Dendritic cell treated with granulocyte-macrophage colony-stimulating factor and Interleukin-4, amounts not matched to agents 40 ng/mL and 50 ng/mL, for 4 days (primary cell): ENCODE data around the gene DNAJC30.

Experiments
- H3K27ac Mint-ChIP-seq: one replicate; pipeline ENCODE4 v1.8.0; 2022; ENCODE audit warnings: mild to moderate bottlenecking, mixed read lengths
- H3K27me3 Mint-ChIP-seq: one replicate; pipeline ENCODE4 v1.8.0; 2022; ENCODE audit warnings: mild to moderate bottlenecking, mixed read lengths
- H3K36me3 Mint-ChIP-seq: one replicate; pipeline ENCODE4 v1.8.0; 2022; ENCODE audit warnings: low read depth, mixed read lengths
- H3K4me1 Mint-ChIP-seq: one replicate; pipeline ENCODE4 v1.8.0; 2022; ENCODE audit warnings: low read depth, mixed read lengths
- H3K4me3 Mint-ChIP-seq: one replicate; pipeline ENCODE4 v1.8.0; 2022; ENCODE audit warnings: mild to moderate bottlenecking, moderate library complexity, mixed read lengths
- H3K9me3 Mint-ChIP-seq: one replicate; pipeline ENCODE4 v1.8.0; 2022; ENCODE audit warnings: mixed read lengths
- intact Hi-C: fragments of 100-400 bp; cut with micrococcal nuclease; formaldehyde crosslinking; loops from one replicate; pipeline ENCODE4 v1.15.0; 2022

DNAJC30 gene

GRCh38 chr7:73703757-73704639 lies 20.7 kb upstream of the DNAJC30 start:
- Mint-ChIP-seq H3K27ac (no peak overlapping the region), H3K9me3 (no peaks in the 10 kb centered on the region), H3K4me1 (peaks cover 31% of the 10 kb centered on the region), H3K4me3 (peak overlapping the region; percentile 60), H3K36me3 (peaks cover 24% of the 10 kb centered on the region), H3K27me3 (peaks cover 71% of the 10 kb centered on the region)
- intact Hi-C loops, result no loop called here

- Mint-ChIP-seq H3K27me3 (peaks cover 64% of the 10 kb centered on the region), H3K27ac (no peak overlapping the region), H3K9me3 (no peaks in the 10 kb centered on the region), H3K4me3 (no peak overlapping the region), H3K36me3 (peaks cover 32% of the 10 kb centered on the region), H3K4me1 (peaks cover 31% of the 10 kb centered on the region)
- intact Hi-C loops, result no loop called here
Measured at GRCh38 chr7:73703225-73703624, 20.0 kb upstream of the DNAJC30 start.

GRCh38 chr7:73702665-73703064 lies 19.4 kb upstream of the DNAJC30 start:
- Mint-ChIP-seq H3K36me3 (peaks cover 38% of the 10 kb centered on the region), H3K4me3 (no peak overlapping the region), H3K27ac (no peak overlapping the region), H3K27me3 (peaks cover 61% of the 10 kb centered on the region), H3K4me1 (peaks cover 31% of the 10 kb centered on the region), H3K9me3 (no peaks in the 10 kb centered on the region)
- intact Hi-C loops, result no loop called here

- peaks cover 57% of the 10 kb centered on the region for H3K27me3 Mint-ChIP-seq
- intact Hi-C loops, result no loop called here
- H3K36me3 Mint-ChIP-seq, result peaks cover 42% of the 10 kb centered on the region
- peaks cover 29% of the 10 kb centered on the region for H3K4me1 Mint-ChIP-seq
- H3K4me3 Mint-ChIP-seq, result no peak overlapping the region
- no peak overlapping the region for H3K27ac Mint-ChIP-seq
- no peaks in the 10 kb centered on the region for H3K9me3 Mint-ChIP-seq
Measured at GRCh38 chr7:73702226-73702625, 19.0 kb upstream of the DNAJC30 start.

GRCh38 chr7:73701357-73701995 lies 18.2 kb upstream of the DNAJC30 start:
- no peak overlapping the region for H3K27ac Mint-ChIP-seq
- no peak overlapping the region for H3K4me3 Mint-ChIP-seq
- no peaks in the 10 kb centered on the region for H3K9me3 Mint-ChIP-seq
- intact Hi-C loops, result no loop called here
- peaks cover 50% of the 10 kb centered on the region for H3K36me3 Mint-ChIP-seq
- H3K27me3 Mint-ChIP-seq, result peaks cover 49% of the 10 kb centered on the region
- peaks cover 22% of the 10 kb centered on the region for H3K4me1 Mint-ChIP-seq

- H3K4me3 Mint-ChIP-seq, result no peak overlapping the region
- peaks cover 41% of the 10 kb centered on the region for H3K27me3 Mint-ChIP-seq
- intact Hi-C loops, result no loop called here
- peaks cover 15% of the 10 kb centered on the region for H3K4me1 Mint-ChIP-seq
- no peak overlapping the region for H3K27ac Mint-ChIP-seq
- peaks cover 58% of the 10 kb centered on the region for H3K36me3 Mint-ChIP-seq
- H3K9me3 Mint-ChIP-seq, result no peaks in the 10 kb centered on the region
Measured at GRCh38 chr7:73700581-73701134, 17.4 kb upstream of the DNAJC30 start.

GRCh38 chr7:73700069-73700423 lies 16.8 kb upstream of the DNAJC30 start:
- H3K27me3 Mint-ChIP-seq, result peaks cover 35% of the 10 kb centered on the region
- H3K9me3 Mint-ChIP-seq, result no peaks in the 10 kb centered on the region
- H3K27ac Mint-ChIP-seq, result no peak overlapping the region
- peaks cover 64% of the 10 kb centered on the region for H3K36me3 Mint-ChIP-seq
- intact Hi-C loops, result no loop called here
- no peak overlapping the region for H3K4me3 Mint-ChIP-seq
- H3K4me1 Mint-ChIP-seq, result peaks cover 15% of the 10 kb centered on the region

GRCh38 chr7:73699370-73700068 lies 16.3 kb upstream of the DNAJC30 start:
- Mint-ChIP-seq H3K4me3 (no peak overlapping the region), H3K27ac (no peak overlapping the region), H3K27me3 (peaks cover 30% of the 10 kb centered on the region), H3K9me3 (no peaks in the 10 kb centered on the region), H3K36me3 (peaks cover 69% of the 10 kb centered on the region), H3K4me1 (peaks cover 18% of the 10 kb centered on the region)
- intact Hi-C loops, result no loop called here

- Mint-ChIP-seq H3K4me3 (no peak overlapping the region), H3K27ac (no peak overlapping the region), H3K27me3 (peaks cover 20% of the 10 kb centered on the region), H3K36me3 (peaks cover 80% of the 10 kb centered on the region), H3K9me3 (no peaks in the 10 kb centered on the region), H3K4me1 (peaks cover 18% of the 10 kb centered on the region)
- intact Hi-C loops, result no loop called here
Measured at GRCh38 chr7:73698410-73698809, 15.2 kb upstream of the DNAJC30 start.

- intact Hi-C loops, result no loop called here
- no peak overlapping the region for H3K27ac Mint-ChIP-seq
- no peaks in the 10 kb centered on the region for H3K9me3 Mint-ChIP-seq
- H3K4me3 Mint-ChIP-seq, result no peak overlapping the region
- H3K4me1 Mint-ChIP-seq, result peaks cover 23% of the 10 kb centered on the region
- H3K36me3 Mint-ChIP-seq, result peaks cover 89% of the 10 kb centered on the region
- H3K27me3 Mint-ChIP-seq, result no peaks in the 10 kb centered on the region
Measured at GRCh38 chr7:73696372-73696771, 13.1 kb upstream of the DNAJC30 start.

GRCh38 chr7:73690646-73691045 lies 7.4 kb upstream of the DNAJC30 start:
- Mint-ChIP-seq H3K9me3 (no peaks in the 10 kb centered on the region), H3K36me3 (peaks cover 96% of the 10 kb centered on the region), H3K4me1 (peaks cover 51% of the 10 kb centered on the region), H3K4me3 (no peak overlapping the region), H3K27ac (no peak overlapping the region), H3K27me3 (no peaks in the 10 kb centered on the region)
- intact Hi-C loops, result no loop called here

GRCh38 chr7:73688288-73688687 lies 5.0 kb upstream of the DNAJC30 start:
- peaks cover 50% of the 10 kb centered on the region for H3K4me1 Mint-ChIP-seq
- no peaks in the 10 kb centered on the region for H3K9me3 Mint-ChIP-seq
- no peaks in the 10 kb centered on the region for H3K27me3 Mint-ChIP-seq
- H3K27ac Mint-ChIP-seq, result no peak overlapping the region
- H3K36me3 Mint-ChIP-seq, result peaks cover 86% of the 10 kb centered on the region
- H3K4me3 Mint-ChIP-seq, result no peak overlapping the region
- intact Hi-C loops, result no loop called here

GRCh38 chr7:73685311-73685710 lies 2.1 kb upstream of the DNAJC30 start:
- H3K27me3 Mint-ChIP-seq, result no peaks in the 10 kb centered on the region
- H3K4me3 Mint-ChIP-seq, result no peak overlapping the region
- H3K27ac Mint-ChIP-seq, result no peak overlapping the region
- H3K9me3 Mint-ChIP-seq, result no peaks in the 10 kb centered on the region
- H3K36me3 Mint-ChIP-seq, result peaks cover 75% of the 10 kb centered on the region
- intact Hi-C loops, result no loop called here
- H3K4me1 Mint-ChIP-seq, result peaks cover 49% of the 10 kb centered on the region
